GM19467 (cell line): ENCODE measurements around the gene ZNF507.
"Not testable (repeated sequence)": the region's sequence is repeated elsewhere in the genome, so short reads cannot be mapped to it uniquely, and the experiment has no call there.

Source experiments
- ATAC-seq: cut with Tn5 transposase; IDR thresholded peaks from one replicate; pipeline ENCODE4 v1.9.1; 2021; ENCODE audit warnings: mild to moderate bottlenecking, moderate library complexity; ENCODE audit not compliant: unreplicated experiment

Gene ZNF507

DNA sequence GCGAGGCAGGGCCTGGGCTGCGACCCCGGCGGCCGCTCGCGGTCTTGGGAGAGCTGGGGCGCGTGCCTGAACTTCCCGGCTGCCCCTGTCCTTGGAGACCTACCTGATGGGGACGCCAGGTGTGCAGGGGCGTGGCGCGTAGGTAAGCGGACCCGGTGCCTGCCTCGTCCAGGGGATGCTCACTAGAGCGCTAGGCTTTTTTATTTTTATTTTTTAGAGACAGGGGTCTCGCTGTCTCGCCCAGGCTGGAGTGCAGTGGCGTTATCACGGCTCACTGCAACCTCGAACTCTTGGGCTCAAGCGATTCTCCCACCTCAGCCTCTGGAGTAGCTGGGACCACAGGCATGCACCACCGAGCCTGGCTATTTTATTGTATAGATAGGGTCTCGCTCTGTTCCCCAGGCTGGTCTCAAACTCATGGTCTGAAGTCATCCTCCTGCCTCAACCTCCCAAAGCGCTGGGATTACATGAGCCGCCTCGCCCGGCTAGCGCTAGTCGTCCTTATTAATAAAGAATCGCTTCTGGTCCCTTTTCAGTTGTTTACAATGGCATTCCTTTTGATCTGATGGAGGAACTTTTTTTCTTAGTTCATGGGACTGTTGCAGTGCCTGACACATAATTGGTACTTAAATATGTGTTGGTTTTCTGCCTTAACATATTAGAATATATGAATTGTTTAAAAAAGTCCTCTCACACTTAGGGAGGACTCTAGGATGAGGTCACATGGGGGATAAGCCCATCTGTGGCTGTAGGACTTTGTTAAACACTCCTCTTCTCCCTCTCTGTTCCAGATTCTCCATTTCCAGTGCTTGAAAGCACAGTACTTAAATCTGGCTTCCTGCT lies 61.0 kb downstream of the ZNF507 start:
- no peak for ATAC-seq

DNA sequence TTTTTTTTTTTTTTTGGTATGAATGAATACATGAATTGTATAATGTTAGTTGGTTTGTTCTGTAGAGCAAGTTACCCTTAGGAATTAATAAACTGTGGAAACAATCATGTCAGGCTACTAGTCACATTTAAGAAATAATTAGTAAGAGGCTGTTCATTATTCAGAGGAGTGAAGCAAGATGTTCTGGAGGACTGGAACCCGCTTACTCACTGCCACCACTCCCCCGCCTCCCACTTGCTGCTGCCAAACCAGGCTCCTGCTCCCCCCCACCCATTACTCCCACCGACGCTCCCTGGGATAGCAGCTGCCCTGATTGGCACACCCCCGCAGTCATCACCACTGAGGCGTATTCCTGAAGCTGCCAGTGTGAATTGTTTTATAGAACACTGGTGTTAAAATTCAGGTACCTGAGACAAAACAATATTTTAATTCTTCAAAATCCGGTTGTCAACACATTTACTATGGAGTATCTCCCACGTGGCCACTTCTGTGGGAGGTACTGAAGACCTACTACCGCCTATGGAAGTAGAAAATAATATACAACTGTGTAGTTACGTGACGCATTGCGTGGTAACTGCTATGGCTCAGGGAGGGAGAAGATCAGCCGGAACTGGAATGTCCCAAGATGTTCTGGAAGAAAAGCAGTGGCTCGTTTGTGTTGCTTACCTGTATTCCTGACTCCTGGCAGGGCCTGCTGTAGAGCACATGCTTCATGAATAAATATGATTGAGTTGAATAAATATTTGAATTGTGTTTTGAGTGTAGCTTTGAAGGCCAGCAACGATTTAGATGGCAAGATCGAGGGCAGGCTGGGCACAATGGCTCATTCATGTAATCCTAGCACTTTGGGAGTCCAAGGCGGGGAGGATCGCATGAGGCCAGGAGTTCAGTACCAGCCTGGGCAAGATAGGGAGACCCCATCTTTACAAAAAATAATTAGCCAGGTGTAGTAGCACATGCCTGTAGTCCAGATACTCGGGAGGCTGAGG lies 61.9 kb downstream of the ZNF507 start:
- no peak for ATAC-seq

DNA sequence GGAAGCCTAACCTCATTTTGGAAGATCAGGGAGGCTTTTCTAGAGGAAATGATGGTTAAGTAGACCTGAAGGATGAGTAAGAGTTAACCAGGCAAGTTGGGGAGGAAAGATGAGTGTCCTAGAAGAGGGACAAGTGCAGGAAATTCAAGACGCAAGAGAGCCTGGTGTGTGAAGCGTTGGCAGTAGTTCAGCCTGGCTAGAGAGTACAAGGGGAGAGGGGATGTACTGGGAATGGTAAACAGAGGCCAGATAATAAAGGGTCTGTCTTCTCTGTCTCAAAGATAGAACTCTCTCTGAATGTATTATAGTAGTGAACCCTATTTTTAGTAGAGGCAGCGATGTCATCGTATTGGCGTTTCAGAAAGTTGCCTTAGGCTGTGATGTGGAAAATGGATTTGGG lies 69.8 kb downstream of the ZNF507 start:
- ATAC-seq: no peak

DNA sequence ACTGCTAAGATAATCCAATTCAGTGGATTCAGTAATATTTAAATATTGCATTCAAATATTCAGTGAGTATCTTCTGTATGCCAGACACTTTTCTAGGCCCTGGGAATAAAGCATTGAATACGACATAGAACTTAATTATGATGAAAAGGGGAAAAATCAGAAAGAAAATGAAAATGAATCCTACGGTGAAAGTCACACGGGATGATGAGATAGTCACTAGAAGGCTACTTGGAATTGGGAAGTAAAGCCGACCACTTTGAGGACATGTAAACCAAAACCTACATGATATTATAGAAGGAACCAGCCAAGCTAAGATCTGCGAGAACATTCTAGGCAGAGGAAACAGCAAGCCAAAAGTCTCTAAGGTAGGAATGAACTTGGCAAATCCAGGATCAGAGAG lies 70.3 kb downstream of the ZNF507 start:
- no peak for ATAC-seq

DNA sequence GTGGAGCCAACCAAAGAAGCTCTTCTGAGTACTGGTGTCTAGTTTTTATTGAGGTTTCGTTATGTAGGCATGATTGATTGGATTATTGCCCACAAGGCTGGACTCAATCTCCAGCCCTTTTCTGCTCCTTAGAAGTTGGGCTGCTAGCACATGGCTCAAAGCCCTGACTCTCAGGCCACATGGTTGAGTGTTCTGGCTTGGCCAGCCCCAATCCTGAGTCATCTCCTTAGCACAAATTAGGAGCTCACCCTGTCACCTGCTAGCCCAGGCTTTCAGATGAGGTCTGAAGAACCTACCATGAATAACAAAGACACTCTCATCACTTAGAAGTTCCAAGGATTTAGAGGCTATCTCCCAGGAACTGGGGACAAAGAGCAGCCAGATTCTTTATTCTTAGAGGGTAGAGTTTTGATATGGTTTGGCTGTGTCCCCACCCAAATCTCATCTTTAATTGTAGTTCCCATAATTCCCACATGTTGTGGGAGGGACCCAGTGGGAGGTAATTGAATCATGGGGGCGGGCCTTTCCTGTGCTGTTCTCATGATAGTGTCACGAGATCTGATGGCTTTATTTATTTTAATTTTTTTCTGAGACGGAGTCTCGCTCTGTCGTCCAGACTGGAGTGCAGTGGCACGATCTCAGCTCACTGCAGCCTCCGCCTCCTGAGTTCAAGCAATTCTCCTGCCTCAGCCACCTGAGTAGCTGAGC lies 71.5 kb downstream of the ZNF507 start:
- ATAC-seq: no peak

DNA sequence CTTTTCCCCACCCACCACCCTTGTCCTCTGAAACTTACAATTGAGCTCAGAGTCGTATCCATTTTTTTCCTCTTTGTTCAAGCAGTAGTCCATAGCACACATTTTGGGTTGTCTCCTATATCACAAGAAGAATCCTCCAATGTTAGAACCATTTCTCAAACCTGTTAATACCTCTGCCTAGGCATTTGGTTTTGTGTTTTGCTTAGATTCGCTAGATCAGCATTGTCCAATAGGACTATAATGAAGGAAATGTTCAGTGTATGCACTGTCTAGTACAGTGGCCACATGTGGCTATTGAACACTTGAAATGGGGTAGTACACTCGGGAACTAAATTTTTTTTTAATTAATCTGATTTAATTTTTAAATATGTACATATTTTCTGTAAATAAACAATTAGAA lies 72.7 kb downstream of the ZNF507 start:
- no peak for ATAC-seq

DNA sequence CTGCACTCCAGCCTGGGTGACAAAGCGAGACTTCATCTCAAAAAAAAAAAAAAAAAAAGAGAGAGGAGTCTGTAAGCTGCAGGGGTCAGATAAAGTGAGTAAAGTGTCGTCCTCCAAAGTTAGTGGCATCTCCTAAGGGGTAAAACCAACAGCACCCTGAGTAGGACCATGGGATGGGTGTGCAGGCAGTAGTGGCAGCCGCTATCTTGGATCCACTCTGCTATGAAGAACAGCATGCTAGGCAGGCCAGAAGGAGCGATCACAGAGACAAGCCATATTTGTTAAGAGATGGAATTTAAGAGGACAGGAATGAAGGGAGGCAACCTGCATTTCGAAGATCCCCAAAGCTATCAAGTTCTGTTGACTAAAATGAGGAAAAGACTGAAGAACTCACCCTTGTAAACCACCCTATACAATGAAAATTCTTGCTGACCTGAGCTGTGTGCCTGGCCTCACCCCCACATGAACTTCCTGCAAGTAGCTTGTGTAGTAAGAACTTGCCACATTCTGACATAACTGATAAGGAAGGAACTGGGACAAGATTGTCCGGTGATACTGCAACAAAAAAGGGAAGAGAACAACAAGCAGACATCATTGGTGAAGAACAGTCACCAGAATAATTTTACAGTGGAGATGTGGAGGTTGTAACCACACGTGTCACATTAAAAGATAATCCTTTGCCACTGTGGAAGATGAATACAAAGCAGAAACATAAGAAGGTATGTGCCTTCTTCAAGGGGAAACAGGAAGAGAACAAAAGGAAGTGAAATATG lies 76.4 kb downstream of the ZNF507 start:
- no peak for ATAC-seq

DNA sequence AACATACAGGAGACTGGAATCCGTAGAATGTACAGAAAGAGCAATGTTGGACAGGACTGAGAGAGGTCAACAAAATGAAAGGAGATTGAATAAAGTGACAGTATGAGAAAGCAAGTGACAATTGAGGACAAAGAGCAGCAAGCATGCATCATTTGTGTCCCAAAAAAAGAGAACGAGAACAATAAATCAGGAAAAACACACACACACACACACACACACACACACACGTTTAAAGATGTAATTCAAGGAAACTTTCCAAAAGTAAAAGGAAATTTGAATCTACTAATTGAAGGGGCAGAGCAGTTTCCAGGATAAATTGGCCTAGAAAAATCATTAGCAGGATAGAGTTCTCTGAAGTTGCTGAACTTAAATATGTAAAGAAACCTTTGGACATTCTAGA lies 77.0 kb downstream of the ZNF507 start:
- ATAC-seq: no peak

DNA sequence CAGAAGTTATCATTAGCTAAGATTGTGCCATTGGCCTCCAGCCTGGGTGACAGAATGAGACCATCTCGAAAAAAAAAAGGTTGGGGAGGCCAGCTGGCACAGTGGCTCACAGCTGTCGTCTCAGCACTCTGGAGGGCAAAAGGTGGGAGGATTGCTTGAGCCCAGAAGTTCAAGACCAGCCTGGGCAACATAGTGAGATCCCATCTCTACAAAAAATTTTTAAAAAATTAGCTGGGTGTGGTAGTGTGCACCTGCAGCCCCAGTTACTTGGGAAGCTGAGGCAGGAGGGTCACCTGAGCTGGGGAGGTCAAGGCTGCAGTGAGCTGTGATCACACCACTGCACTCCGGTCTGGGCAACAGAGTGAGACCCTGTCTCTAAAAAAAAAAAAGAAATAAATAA lies 78.5 kb downstream of the ZNF507 start:
- not testable (repeated sequence) for ATAC-seq

DNA sequence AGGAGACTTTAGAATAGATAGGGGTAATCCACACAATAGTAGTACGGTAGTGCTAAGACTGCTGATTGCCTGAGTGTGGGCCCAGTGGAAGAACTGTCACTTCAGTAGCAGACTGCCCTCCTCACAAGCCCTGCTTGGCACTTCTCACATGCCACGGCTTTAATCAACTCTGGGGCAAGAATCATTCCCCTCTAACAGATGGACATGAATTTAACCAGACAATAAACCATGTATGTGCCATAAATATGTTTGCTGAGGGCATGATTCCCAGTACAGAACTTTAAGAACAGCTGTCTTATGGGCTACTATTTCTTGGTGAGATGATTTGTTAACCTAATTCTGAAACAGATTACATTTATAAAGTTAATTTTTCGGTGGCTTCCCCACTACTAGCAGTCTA lies 82.1 kb downstream of the ZNF507 start:
- ATAC-seq: no peak

DNA sequence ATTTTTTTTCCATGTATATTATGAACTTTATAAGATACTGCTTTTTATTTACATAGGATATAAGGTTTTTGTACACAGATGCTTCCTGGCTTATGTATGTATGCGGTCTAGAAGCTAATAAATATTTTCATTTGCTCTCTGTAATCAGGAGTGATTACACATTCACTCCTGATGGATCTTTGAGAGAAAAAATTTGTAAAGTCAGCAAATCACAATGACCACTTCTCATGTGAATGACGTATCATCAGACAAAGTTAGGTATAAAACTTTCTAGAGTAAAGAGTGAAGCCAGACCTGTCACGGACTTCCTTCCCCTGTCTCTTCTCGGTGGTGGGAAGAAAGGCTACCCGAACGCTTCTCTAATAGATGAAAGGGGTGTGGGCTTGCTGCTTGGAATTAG lies 91.3 kb downstream of the ZNF507 start:
- no peak for ATAC-seq

DNA sequence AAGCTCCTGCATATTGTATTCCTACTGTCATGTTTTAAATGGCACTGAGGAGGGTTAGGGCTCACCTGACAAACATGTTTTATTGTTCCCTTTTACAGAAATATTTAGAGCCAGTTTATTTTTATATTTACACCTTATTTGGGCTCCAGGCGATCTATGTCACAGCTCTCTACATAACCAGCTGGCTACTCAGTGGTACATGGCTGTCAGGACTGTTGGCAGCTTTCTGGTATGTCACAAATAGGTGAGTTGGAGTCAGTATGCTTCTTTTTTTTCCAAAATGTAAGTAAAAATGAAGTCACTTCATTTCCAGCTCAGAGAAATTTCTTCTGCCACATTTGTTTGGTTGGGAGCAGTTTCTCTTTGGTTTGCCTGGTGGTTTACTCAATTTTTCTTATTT lies 91.7 kb downstream of the ZNF507 start:
- ATAC-seq: no peak
